Loucy (cell line): ENCODE results near the gene DPH6.

Source experiments
- H2AFZ ChIP-seq: fragments of 200-600 bp; sonication (generic); 2 replicates; pipeline ENCODE4 v1.6.0; 2016; ENCODE audit warnings: antibody characterized with exemption, mild to moderate bottlenecking, low read length, moderate library complexity
- H3F3A ChIP-seq: fragments of 200-600 bp; 2 replicates; pipeline ENCODE4 v1.6.0; 2016; ENCODE audit warnings: antibody characterized with exemption, low read depth, mild to moderate bottlenecking
- H3K27me3 ChIP-seq: fragments of 200-600 bp; sonication (generic); 2 replicates; pipeline ENCODE4 v1.6.1; 2014; ENCODE audit warnings: low read length, mild to moderate bottlenecking; ENCODE audit not compliant: insufficient read depth, poor library complexity, severe bottlenecking
- H3K36me3 ChIP-seq: fragments of 200-600 bp; sonication (generic); 2 replicates; pipeline ENCODE4 v1.6.1; 2016; ENCODE audit warnings: low read length; ENCODE audit not compliant: insufficient read depth
- H3K4me1 ChIP-seq: fragments of 200-600 bp; sonication (generic); 2 replicates; pipeline ENCODE4 v1.5.1; 2014; ENCODE audit warnings: low read length, mild to moderate bottlenecking; ENCODE audit not compliant: insufficient read depth, poor library complexity, severe bottlenecking
- H3K4me2 ChIP-seq: fragments of 200-600 bp; sonication (generic); 2 replicates; pipeline ENCODE4 v1.6.0; 2014; ENCODE audit warnings: antibody characterized with exemption, low read length, low read depth, mild to moderate bottlenecking; ENCODE audit not compliant: poor library complexity, severe bottlenecking
- H3K4me3 ChIP-seq: fragments of 200-600 bp; sonication (generic); 2 replicates; pipeline ENCODE4 v1.5.1; 2014; ENCODE audit warnings: low read length, mild to moderate bottlenecking, mixed read lengths; ENCODE audit not compliant: poor library complexity, severe bottlenecking
- H3K79me2 ChIP-seq: fragments of 200-600 bp; sonication (generic); 2 replicates; pipeline ENCODE4 v1.6.1; 2014; ENCODE audit warnings: low read length; ENCODE audit not compliant: insufficient read depth
- H3K9ac ChIP-seq: fragments of 200-600 bp; sonication (generic); 2 replicates; pipeline ENCODE4 v1.6.0; 2014; ENCODE audit warnings: mild to moderate bottlenecking, low read depth, low read length, moderate library complexity; ENCODE audit not compliant: poor library complexity, severe bottlenecking
- H3K9me2 ChIP-seq: fragments of 200-600 bp; sonication (generic); replicated peaks from 2 replicates; pipeline ENCODE4 v1.6.1; 2016; ENCODE audit warnings: low read depth, low read length, mixed read lengths
- H3K9me3 ChIP-seq: fragments of 200-600 bp; sonication (generic); 2 replicates; pipeline ENCODE4 v1.6.1; 2014; ENCODE audit warnings: mild to moderate bottlenecking, antibody characterized with exemption, low read length, low read depth; ENCODE audit not compliant: insufficient read depth
- H4K20me1 ChIP-seq: fragments of 200-600 bp; sonication (generic); 2 replicates; pipeline ENCODE4 v1.6.0; 2014; ENCODE audit warnings: antibody characterized with exemption, low read length, mild to moderate bottlenecking; ENCODE audit not compliant: insufficient read depth, poor library complexity, severe bottlenecking
- EZH2phosphoT487 ChIP-seq: fragments of 200-600 bp; IDR thresholded peaks from 2 replicates; pipeline ENCODE4 v1.6.1; 2018; ENCODE audit warnings: antibody characterized with exemption, mild to moderate bottlenecking, moderate library complexity, borderline replicate concordance
- TF ChIP-seq, protein P1 (sequence below): fragments of 200-600 bp; sonication (generic); conservative IDR thresholded peaks from 2 replicates; pipeline ENCODE4 v1.5.1; 2014; ENCODE audit warnings: mild to moderate bottlenecking, antibody characterized with exemption, low read length

DPH6 gene

DNA sequence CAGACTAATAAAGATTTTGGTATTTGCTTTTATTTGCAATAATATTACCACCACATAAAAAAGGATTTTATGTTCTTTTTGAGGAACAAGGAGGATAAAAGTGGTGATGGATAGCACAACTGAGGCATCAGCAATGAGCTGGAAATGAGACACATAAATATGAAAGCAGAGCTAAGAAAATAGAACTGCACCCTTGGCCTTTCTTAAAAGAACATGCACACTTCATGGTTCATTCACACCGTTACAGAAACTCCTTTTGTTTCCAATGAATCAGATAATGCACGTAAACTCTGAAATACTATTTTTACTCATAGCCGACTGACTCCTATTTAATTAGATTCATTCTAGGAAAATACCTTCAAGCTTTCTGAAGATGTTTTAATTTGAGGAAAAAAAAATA lies 19.9 kb upstream of the DPH6 start:
- H3K9me2 ChIP-seq: no peaks in the 10 kb centered on the region
- TF ChIP-seq, protein P1, sequence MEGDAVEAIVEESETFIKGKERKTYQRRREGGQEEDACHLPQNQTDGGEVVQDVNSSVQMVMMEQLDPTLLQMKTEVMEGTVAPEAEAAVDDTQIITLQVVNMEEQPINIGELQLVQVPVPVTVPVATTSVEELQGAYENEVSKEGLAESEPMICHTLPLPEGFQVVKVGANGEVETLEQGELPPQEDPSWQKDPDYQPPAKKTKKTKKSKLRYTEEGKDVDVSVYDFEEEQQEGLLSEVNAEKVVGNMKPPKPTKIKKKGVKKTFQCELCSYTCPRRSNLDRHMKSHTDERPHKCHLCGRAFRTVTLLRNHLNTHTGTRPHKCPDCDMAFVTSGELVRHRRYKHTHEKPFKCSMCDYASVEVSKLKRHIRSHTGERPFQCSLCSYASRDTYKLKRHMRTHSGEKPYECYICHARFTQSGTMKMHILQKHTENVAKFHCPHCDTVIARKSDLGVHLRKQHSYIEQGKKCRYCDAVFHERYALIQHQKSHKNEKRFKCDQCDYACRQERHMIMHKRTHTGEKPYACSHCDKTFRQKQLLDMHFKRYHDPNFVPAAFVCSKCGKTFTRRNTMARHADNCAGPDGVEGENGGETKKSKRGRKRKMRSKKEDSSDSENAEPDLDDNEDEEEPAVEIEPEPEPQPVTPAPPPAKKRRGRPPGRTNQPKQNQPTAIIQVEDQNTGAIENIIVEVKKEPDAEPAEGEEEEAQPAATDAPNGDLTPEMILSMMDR: no peak
- no peak for TF ChIP-seq EZH2phosphoT487
- H3K4me2 ChIP-seq: no peak overlapping the region
- H3K4me3 ChIP-seq: no peak overlapping the region
- H3K9ac ChIP-seq: no peak overlapping the region
- H4K20me1 ChIP-seq: no peaks in the 10 kb centered on the region
- no peaks in the 10 kb centered on the region for H3K4me1 ChIP-seq
- no peaks in the 10 kb centered on the region for H3K27me3 ChIP-seq
- H3F3A ChIP-seq: no peaks in the 10 kb centered on the region
- no peak overlapping the region for H2AFZ ChIP-seq
- no peaks in the 10 kb centered on the region for H3K79me2 ChIP-seq
- no peaks in the 10 kb centered on the region for H3K36me3 ChIP-seq
- no peaks in the 10 kb centered on the region for H3K9me3 ChIP-seq

DNA sequence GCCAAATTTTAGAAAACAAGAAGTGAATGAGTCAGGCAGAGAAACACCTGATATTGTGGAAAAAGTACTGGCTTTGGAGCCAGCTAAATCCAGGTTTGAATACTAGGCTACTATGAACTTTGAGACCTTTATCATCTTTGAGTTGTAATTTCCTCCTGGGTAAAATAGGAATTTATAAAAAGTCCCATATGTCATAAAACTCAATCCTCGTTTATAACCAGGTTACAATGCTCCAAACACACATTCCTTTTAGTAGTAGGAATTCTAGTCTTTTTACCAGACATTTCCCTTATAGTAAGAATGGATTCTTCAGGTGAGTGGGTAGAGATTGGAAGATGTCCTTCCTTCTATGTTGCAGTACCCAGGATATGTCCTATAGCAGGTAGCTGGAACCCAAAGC lies 16.7 kb upstream of the DPH6 start:
- no peak overlapping the region for H3K4me3 ChIP-seq
- H3K9me3 ChIP-seq: no peaks in the 10 kb centered on the region
- H3K9ac ChIP-seq: no peak overlapping the region
- H3K9me2 ChIP-seq: no peaks in the 10 kb centered on the region
- no peak overlapping the region for H3K4me2 ChIP-seq
- no peaks in the 10 kb centered on the region for H3K4me1 ChIP-seq
- H3F3A ChIP-seq: no peaks in the 10 kb centered on the region
- H3K36me3 ChIP-seq: no peaks in the 10 kb centered on the region
- H3K27me3 ChIP-seq: no peaks in the 10 kb centered on the region
- H2AFZ ChIP-seq: no peak overlapping the region
- TF ChIP-seq, protein P1: no peak
- TF ChIP-seq EZH2phosphoT487: no peak
- H4K20me1 ChIP-seq: no peaks in the 10 kb centered on the region
- H3K79me2 ChIP-seq: no peaks in the 10 kb centered on the region

DNA sequence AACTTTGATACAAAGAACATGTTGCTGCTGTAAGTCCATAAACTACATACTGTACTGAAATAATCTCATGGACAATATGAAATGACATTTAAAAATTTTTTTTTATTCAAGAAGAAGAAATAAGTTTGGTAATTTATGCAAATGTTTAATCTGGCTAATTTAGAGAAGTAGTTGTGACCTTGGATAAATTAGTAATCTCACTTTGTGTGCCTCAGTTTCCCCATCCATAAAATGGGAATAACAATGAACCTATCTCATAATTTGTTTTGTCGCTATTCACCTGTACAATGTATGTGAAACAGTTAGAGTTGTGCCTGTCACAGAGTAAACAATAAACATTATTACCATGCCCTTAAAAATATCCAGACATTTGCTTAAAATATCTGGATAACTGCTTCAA lies 15.3 kb upstream of the DPH6 start:
- TF ChIP-seq, protein P1: no peak
- TF ChIP-seq EZH2phosphoT487: no peak
- no peaks in the 10 kb centered on the region for H3K79me2 ChIP-seq
- no peaks in the 10 kb centered on the region for H3K4me1 ChIP-seq
- H3K4me2 ChIP-seq: no peak overlapping the region
- no peaks in the 10 kb centered on the region for H3K36me3 ChIP-seq
- no peaks in the 10 kb centered on the region for H4K20me1 ChIP-seq
- H3F3A ChIP-seq: no peaks in the 10 kb centered on the region
- no peak overlapping the region for H3K9ac ChIP-seq
- peaks cover 4% of the 10 kb centered on the region for H3K27me3 ChIP-seq
- no peak overlapping the region for H3K4me3 ChIP-seq
- H3K9me3 ChIP-seq: no peaks in the 10 kb centered on the region
- H2AFZ ChIP-seq: no peak overlapping the region
- no peaks in the 10 kb centered on the region for H3K9me2 ChIP-seq
